Mucosa of stomach (tissue), 1 donor: ENCODE data around the gene TEX22.

Experiments
- H3K27me3 ChIP-seq: one replicate; pipeline ENCODE4 v1.7.0; 2013; ENCODE audit warnings: mild to moderate bottlenecking, low read length; ENCODE audit not compliant: control insufficient read depth, insufficient read depth
- H3K36me3 ChIP-seq: one replicate; pipeline ENCODE4 v1.7.0; 2013; ENCODE audit warnings: low read length; ENCODE audit not compliant: control insufficient read depth, insufficient read depth
- H3K4me1 ChIP-seq: one replicate; pipeline ENCODE4 v1.7.0; 2013; ENCODE audit warnings: mild to moderate bottlenecking, low read length; ENCODE audit not compliant: control insufficient read depth, insufficient read depth
- H3K4me3 ChIP-seq: one replicate; pipeline ENCODE4 v1.7.0; 2013; ENCODE audit warnings: low read length
- H3K9ac ChIP-seq: one replicate; pipeline ENCODE4 v1.7.0; 2013; ENCODE audit warnings: mild to moderate bottlenecking, low read length, moderate library complexity
- H3K9me3 ChIP-seq: one replicate; pipeline ENCODE4 v1.7.0; 2013; ENCODE audit warnings: mild to moderate bottlenecking, low read length, moderate library complexity; ENCODE audit not compliant: control insufficient read depth
- donor health status: Pancreatic carcinoma.

Gene TEX22

GRCh38 chr14:105381446-105382342 lies 16.6 kb upstream of the TEX22 start:
- peaks cover 7% of the 10 kb centered on the region for H3K4me1 ChIP-seq
- no peak overlapping the region for H3K9ac ChIP-seq
- H3K27me3 ChIP-seq = no peaks in the 10 kb centered on the region
- no peak overlapping the region for H3K4me3 ChIP-seq
- no peaks in the 10 kb centered on the region for H3K9me3 ChIP-seq
- no peaks in the 10 kb centered on the region for H3K36me3 ChIP-seq

DNA sequence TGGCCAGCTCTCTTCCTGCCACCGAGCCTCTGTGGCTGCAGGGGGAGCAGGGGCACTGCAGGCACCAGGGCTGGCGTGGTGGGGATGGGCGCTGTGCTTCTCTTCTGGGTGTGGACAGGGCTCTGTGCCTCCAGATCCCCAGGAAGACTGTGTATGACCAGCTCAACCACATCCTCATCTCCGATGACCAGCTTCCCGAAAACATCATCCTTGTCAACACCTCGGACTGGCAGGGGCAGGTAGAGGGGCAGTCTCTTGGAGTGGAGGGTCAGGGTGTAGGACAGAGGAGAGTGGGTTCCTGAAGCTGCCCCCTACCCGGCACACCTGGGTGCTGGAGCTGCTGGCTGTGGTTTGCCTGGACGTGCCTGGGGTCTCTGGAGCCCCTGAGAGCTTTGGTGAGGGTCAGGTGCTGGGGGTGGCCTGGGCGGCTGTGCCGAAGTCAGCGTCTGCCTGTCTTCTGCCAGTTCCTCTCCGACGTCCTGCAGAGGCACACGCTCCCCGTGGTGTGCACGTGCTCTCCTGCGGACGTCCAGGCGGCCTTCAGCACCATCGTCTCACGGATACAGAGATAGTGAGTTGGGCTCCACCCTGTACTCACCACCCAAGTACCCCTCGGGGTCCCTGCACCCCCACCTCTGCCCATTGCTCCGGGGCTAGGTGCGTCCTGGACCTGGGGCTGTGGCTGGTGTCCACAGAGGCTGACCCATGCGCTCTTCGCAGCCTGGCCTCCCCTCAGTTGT lies 15.8 kb upstream of the TEX22 start:
- no peak overlapping the region for H3K4me3 ChIP-seq
- no peak overlapping the region for H3K9ac ChIP-seq
- no peaks in the 10 kb centered on the region for H3K27me3 ChIP-seq
- peaks cover 7% of the 10 kb centered on the region for H3K4me1 ChIP-seq
- no peaks in the 10 kb centered on the region for H3K9me3 ChIP-seq
- no peaks in the 10 kb centered on the region for H3K36me3 ChIP-seq

GRCh38 chr14:105383083-105383730 lies 15.1 kb upstream of the TEX22 start:
- Histone ChIP-seq H3K9me3 (no peaks in the 10 kb centered on the region), H3K27me3 (no peaks in the 10 kb centered on the region), H3K9ac (no peak overlapping the region), H3K4me3 (no peak overlapping the region), H3K36me3 (no peaks in the 10 kb centered on the region), H3K4me1 (peaks cover 2% of the 10 kb centered on the region)

DNA sequence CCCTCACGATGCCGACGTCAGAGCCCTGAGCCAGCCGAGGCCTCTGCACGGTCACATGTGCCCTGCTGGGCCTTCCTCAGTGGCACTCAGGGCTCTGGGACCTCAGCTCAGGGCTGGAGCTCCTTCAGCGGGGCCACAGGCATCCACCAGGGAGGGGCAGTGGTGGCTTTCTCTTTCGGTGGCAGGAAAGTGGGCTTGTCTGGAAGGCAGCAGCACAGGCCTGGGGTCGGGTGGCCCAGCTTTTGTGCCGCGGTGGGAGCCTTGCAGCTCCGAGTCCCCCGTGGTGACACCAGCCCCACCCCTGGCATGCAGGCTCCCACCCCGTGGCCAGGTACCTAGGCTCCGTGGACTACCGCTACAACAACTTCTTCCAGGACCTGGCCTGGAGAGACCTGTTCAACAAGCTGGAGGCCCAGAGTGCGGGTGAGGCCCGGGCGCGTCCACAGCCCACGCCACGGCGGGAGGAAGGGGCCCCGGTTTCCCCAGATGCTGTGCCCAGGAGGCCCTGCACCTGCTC lies 14.2 kb upstream of the TEX22 start:
- no peaks in the 10 kb centered on the region for H3K36me3 ChIP-seq
- H3K4me3 ChIP-seq = no peak overlapping the region
- no peaks in the 10 kb centered on the region for H3K27me3 ChIP-seq
- no peaks in the 10 kb centered on the region for H3K4me1 ChIP-seq
- no peak overlapping the region for H3K9ac ChIP-seq
- no peaks in the 10 kb centered on the region for H3K9me3 ChIP-seq

GRCh38 chr14:105384605-105385321 lies 13.6 kb upstream of the TEX22 start:
- no peak overlapping the region for H3K4me3 ChIP-seq
- no peak overlapping the region for H3K9ac ChIP-seq
- no peaks in the 10 kb centered on the region for H3K27me3 ChIP-seq
- H3K9me3 ChIP-seq = no peaks in the 10 kb centered on the region
- peaks cover 1% of the 10 kb centered on the region for H3K4me1 ChIP-seq
- H3K36me3 ChIP-seq = no peaks in the 10 kb centered on the region

DNA sequence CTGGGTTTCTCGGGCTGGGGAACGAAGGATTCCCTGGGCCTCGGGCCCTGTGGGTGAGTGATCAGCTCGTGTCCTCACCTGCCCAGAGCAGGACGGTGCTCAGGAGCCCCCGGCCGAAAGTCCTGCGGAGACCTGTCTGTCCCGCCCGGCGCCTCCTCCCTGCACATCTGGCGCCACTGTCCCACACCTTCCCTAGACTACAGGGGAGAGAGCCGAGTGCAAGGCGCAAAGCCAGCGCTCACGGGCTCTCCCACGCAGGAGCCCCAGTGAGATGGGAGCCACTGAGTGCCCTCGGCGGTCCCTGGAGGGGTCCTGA lies 13.1 kb upstream of the TEX22 start:
- H3K4me1 ChIP-seq = peaks cover 3% of the 10 kb centered on the region
- H3K36me3 ChIP-seq = no peaks in the 10 kb centered on the region
- H3K9ac ChIP-seq = no peak overlapping the region

DNA sequence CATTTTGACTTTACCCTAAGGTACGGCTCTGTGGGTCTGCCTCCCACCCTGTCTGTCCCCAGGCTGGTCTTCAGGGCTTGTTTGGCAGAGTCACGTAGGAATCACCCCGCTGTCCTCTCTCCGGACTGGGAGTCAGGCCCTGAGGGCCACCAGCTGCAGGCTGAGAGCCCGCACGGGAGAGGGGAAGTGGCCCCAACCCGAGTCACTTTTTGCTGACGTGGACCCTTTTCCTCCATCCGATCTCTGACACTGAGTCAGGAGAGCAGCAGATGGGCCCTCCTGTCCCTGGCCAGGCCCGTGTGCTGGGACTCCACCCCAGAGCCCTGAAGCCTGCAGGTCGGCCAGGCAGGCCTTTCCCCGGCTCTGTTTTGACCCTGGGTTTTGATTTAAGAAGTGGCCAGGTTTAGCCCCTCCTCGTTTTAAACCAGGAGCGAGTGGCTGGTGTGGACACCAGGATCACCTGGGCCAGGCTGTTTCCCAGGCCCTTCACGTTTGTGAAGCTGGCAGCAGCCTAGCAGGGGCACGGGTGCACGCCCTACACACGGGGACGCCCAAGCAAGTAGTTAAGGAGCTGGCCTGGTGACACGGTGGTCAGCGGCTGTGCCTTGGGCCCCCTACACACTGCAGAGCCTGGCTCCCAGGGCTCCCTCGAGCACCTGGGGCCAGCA lies 12.5 kb upstream of the TEX22 start:
- Histone ChIP-seq H3K4me3 (no peak overlapping the region), H3K4me1 (peaks cover 3% of the 10 kb centered on the region), H3K27me3 (no peaks in the 10 kb centered on the region), H3K9me3 (no peaks in the 10 kb centered on the region), H3K9ac (no peak overlapping the region), H3K36me3 (no peaks in the 10 kb centered on the region)

More for the DNA sequence above, 13.1 kb upstream of the TEX22 start:
- H3K4me3 ChIP-seq = no peak overlapping the region
- no peaks in the 10 kb centered on the region for H3K27me3 ChIP-seq
- no peaks in the 10 kb centered on the region for H3K9me3 ChIP-seq

DNA sequence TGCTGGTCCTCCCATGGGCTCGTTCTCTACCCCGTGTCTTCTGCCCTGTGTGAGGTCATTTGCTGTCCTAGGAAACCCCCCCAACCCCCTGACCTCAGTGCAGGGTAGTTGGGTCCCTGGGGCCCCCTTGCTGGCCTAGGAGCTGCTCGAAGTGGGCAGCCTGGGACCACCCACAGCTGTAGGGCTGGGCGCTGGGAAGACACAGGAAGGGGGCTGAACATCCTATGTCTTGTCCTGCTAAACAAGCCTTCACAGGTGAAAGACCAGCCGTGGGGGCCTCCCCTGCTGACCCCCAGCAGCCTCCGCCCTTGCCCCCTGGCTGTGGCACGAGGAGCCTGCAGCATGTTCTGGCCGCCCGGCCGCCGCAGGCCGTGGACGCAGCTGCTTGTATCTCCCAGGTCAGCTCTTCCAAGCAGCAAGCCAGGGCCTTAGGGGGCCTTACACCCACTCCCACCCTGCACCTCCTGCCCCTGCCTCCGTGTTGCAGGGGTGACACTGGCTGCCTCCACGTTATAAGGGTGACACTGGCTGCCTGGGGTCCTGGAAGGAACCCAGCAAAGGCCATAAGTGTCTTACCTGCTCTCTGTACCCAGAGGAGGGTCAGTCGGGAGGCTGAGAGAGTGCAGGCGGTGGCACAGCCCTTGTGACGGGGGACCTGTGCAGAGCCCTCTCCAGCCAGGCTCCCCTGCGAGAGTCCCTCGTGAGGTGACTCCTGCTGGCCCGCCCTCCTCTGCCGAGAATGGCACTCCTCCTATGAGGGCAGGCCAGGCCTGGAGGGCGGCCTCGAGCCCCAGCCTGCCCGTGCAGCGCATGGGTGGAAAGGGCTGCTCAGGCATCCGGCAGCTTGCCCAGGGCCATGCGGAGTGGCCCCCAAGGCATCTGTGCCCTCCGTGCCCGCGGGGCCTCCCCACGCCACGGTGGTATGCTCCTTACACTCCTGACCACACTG lies 11.5 kb upstream of the TEX22 start:
- H3K9me3 ChIP-seq = no peaks in the 10 kb centered on the region
- no peaks in the 10 kb centered on the region for H3K27me3 ChIP-seq
- peaks cover 3% of the 10 kb centered on the region for H3K4me1 ChIP-seq
- no peak overlapping the region for H3K9ac ChIP-seq
- H3K4me3 ChIP-seq = no peak overlapping the region
- no peaks in the 10 kb centered on the region for H3K36me3 ChIP-seq

DNA sequence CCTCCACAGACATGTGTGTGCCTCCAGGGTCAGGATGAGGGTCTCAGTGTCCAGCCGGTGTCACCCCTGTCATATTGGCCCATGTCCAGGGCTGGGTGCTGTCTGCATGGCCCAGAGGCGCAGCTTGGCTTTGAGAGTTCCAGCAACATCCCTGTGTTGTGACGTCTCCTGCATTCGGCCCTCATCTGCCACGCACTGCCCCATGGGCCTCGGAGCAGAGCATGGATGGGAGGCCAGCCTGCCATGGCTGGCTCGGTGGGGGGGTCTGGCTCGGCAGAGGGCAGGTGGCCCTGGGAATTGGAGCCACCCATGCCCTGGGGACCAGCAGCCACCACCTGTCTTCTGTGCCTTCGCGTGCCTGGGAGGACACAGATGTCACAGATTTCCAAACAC lies 10.8 kb upstream of the TEX22 start:
- Histone ChIP-seq H3K4me3 (no peak overlapping the region), H3K9me3 (no peaks in the 10 kb centered on the region), H3K4me1 (peaks cover 3% of the 10 kb centered on the region), H3K36me3 (no peaks in the 10 kb centered on the region), H3K27me3 (no peaks in the 10 kb centered on the region), H3K9ac (no peak overlapping the region)

DNA sequence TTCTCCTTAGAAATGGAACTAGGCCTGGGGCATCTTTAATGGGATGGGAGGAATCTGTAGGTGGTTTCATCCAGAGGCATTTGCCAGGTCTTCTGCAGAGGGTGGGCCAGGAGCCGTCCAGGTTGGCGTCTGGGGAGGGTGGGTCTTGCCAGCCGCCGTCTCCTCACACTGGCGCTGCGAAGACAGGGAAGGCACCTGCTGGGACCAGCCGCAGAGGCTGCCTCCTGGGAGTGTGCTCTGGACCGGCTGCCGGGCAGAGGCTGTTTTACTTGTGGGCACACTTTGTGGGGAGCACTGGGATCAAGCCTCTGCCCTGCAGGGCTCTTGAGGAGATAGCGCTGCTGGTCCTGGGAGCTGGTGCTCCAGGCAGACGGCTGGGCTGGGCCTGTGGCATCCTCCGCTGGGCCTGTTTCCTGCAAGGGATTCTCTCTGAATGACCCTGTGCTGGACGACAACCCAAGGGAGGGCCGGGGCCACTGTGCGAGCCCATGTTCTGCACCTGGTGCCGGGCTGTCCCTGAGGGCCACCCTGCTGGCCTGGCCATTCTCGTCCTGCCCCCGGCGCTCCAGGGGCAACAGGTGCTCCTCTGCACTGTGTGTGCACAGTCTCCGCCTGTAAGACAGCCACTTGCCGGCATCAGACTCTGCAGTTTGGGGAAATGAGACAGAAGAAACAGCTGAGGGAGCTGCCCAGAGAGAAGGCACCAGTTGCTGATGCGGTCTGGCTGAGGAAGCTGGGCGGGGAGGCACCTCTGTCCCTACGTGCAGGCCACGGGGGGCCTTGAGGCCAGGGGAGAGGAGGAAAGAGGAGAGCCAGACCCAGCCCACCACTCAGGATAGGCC lies 10.0 kb upstream of the TEX22 start:
- H3K9me3 ChIP-seq = no peaks in the 10 kb centered on the region
- no peak overlapping the region for H3K9ac ChIP-seq
- no peaks in the 10 kb centered on the region for H3K36me3 ChIP-seq
- no peak overlapping the region for H3K4me3 ChIP-seq
- H3K4me1 ChIP-seq = peaks cover 3% of the 10 kb centered on the region
- no peaks in the 10 kb centered on the region for H3K27me3 ChIP-seq
